ENCODE measurements around the gene ASIC3.
"Not testable (repeated sequence)": the region's sequence is repeated elsewhere in the genome, so short reads cannot be mapped to it uniquely, and the experiment has no call there.

ASIC3 gene

DNA sequence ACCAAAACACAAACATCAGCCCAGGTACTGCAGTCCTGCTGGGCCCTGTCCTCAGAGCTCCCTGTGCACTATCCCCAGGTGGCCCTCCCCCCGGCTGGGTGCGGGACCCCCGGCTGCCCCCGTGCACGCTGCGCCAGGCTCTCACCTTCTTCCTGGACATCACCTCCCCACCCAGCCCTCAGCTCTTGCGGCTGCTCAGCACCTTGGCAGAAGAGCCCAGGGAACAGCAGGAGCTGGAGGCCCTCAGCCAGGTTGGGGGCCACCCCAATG, 38.4 kb upstream of the ASIC3 start:
- Mint-ChIP-seq H3K9me3 (no peaks in the 10 kb centered on the region), H3K36me3 (peaks cover 31% of the 10 kb centered on the region), H3K4me1 (peaks cover 84% of the 10 kb centered on the region), H3K27ac (peak overlapping the region; percentile 94), H3K4me3 (peak overlapping the region; percentile 73), H3K27me3 (no peaks in the 10 kb centered on the region)
- no peak for DNase-seq
- CTCF ChIA-PET: interaction anchor here (1.4 to 4.3 kb wide), 7 partner anchors 8 to 101 kb away, joined by 3 to 33 read pairs (median 16); partner anchors contain the start of gene ABCB8

DNA sequence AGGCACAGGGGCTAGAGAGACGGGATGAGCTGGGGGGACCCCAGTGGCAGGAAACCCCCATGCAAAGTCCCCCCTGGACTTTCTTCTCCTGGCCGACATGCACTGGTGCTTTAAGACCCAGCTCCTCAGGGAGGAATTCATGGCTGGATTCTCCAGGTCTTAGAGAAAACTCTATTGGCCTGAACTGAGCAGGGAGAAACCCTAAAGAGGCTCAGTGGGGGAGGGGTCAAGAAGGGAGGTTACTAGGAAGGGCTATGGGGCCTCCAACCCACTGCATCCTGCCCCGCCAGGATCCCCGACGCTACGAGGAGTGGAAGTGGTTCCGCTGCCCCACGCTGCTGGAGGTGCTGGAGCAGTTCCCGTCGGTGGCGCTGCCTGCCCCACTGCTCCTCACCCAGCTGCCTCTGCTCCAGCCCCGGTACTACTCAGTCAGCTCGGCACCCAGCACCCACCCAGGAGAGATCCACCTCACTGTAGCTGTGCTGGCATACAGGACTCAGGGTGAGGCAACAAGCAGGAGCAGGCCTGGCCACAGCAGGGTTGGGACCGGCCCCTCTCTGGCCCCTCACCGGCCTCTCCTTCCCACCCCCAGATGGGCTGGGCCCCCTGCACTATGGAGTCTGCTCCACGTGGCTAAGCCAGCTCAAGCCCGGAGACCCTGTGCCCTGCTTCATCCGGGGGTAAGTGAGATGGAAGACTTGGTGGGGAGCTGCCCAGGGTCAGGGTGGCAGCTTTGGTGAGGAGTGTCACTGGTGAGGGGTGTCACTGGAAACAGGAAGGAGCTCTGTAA, 37.8 kb upstream of the ASIC3 start:
- Mint-ChIP-seq H3K27ac (peak overlapping the region; percentile 94), H3K4me3 (peak overlapping the region; percentile 73), H3K9me3 (no peaks in the 10 kb centered on the region), H3K36me3 (peaks cover 37% of the 10 kb centered on the region), H3K27me3 (no peaks in the 10 kb centered on the region), H3K4me1 (peaks cover 89% of the 10 kb centered on the region)
- DNase-seq: peak; percentile 73
- CTCF ChIA-PET: interaction anchor here (0.7 to 4.3 kb wide), 14 partner anchors 8 to 113 kb away, joined by 3 to 33 read pairs (median 5); partner anchors contain the start of genes ABCB8 and NOS3

DNA sequence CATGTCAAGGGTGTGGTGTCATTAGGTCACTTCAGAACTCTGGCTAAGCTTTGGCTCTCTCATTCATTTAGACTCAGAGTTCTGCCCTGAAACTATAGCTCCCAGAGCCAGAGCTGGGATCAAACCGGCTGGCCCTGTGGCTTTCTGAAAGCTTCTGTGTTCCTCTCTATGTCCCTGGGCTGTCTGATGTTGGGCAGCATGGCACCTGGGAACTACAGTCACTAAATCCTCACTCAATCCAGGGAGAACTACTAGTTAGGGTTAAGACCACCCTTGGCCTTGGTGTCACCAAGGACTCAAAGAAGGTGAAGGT, 37.3 kb upstream of the ASIC3 start:
- Mint-ChIP-seq H3K27me3 (no peaks in the 10 kb centered on the region), H3K4me3 (peak overlapping the region; percentile 73), H3K4me1 (peaks cover 89% of the 10 kb centered on the region), H3K9me3 (no peaks in the 10 kb centered on the region), H3K27ac (peak overlapping the region; percentile 94), H3K36me3 (peaks cover 34% of the 10 kb centered on the region)
- CTCF ChIA-PET: interaction anchor here (0.7 to 4.3 kb wide), 14 partner anchors 7 to 113 kb away, joined by 3 to 33 read pairs (median 5); partner anchors contain the start of genes ABCB8 and NOS3
- no peak for DNase-seq

DNA sequence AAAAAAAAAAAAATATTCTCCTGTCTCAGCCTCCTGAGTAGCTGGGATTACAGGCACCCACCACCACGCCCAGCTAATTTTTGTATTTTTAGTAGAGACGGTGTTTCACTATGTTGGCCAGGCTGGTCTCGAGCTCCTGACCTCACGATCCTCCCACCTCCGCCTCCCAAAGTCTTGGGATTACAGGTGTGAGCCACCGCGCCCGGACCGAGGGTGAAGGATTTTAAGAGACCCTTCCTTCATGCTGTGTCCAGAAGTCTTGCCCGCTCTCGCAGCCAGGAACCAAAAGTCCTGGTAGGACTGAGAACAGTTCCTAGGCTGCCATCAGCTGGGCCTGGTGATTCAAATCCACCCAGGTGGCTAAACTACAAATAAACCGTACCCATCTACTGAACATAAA, 36.7 kb upstream of the ASIC3 start:
- peaks cover 91% of the 10 kb centered on the region for H3K4me1 Mint-ChIP-seq
- peak overlapping the region; percentile 94 for H3K27ac Mint-ChIP-seq
- CTCF ChIA-PET: interaction anchor here (0.7 to 4.1 kb wide), 9 partner anchors 9 to 113 kb away, joined by 3 to 21 read pairs (median 5); no protein-coding TSS in a partner anchor
- H3K9me3 Mint-ChIP-seq, H3K27me3 Mint-ChIP-seq, DNase-seq: not testable (repeated sequence)
- H3K36me3 Mint-ChIP-seq: peaks cover 33% of the 10 kb centered on the region
- H3K4me3 Mint-ChIP-seq: peak overlapping the region; percentile 53

DNA sequence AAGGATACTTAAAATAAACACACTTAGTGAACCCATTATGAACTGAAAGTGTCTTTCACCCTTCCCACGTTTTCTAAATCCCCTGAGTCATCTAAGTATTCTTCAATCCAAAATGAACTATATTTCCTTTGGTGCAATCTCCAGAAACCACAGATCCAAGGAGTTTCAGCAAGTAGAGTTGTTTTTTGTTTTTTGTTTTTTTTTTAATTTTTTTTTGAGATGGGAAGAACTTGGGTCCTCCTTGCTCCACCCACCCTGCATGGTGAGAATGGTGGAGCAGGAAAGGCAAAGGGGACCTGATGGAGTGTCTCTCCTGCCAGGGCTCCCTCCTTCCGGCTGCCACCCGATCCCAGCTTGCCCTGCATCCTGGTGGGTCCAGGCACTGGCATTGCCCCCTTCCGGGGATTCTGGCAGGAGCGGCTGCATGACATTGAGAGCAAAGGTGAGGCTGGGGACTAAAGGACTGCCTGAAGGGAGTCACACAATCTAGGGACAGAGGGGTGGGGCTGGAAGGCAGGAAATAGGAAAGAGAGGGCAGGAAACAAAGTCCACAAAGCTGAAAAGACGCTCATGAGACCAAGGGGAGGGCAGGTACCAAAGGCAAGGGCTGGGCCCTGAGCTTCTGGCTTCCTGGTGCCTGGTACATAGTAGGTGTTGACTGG, 36.2 kb upstream of the ASIC3 start:
- no peak for DNase-seq
- peaks cover 4% of the 10 kb centered on the region for H3K27me3 Mint-ChIP-seq
- peaks cover 33% of the 10 kb centered on the region for H3K36me3 Mint-ChIP-seq
- H3K4me3 Mint-ChIP-seq: peak overlapping the region; percentile 72
- CTCF ChIA-PET: interaction anchor here (0.7 to 4.1 kb wide), 6 partner anchors 27 to 114 kb away, joined by 3 to 21 read pairs (median 6); no protein-coding TSS in a partner anchor
- peaks cover 92% of the 10 kb centered on the region for H3K4me1 Mint-ChIP-seq
- peak overlapping the region; percentile 94 for H3K27ac Mint-ChIP-seq
- H3K9me3 Mint-ChIP-seq: no peaks in the 10 kb centered on the region

DNA sequence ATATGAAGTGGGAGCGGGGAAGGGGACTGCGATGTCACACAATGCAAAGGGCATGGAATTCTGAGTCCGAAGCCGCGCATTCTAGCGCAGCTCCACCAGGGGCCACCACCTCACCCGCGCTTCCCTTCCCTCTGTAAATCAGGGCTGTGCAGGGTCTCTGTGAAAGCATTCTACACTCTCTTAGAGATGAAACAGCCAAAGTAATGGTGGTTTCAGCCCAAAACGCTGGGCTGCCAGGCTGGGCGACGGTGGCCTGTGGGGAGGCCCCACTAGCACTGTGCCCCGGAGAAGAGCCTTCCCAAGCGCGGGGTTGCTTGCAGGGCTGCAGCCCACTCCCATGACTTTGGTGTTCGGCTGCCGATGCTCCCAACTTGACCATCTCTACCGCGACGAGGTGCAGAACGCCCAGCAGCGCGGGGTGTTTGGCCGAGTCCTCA, 35.4 kb upstream of the ASIC3 start:
- Mint-ChIP-seq H3K9me3 (no peaks in the 10 kb centered on the region), H3K36me3 (peaks cover 34% of the 10 kb centered on the region), H3K4me3 (peak overlapping the region; percentile 72), H3K27me3 (peaks cover 6% of the 10 kb centered on the region), H3K4me1 (peaks cover 92% of the 10 kb centered on the region), H3K27ac (peak overlapping the region; percentile 94)
- CTCF ChIA-PET: interaction anchor here (0.8 to 4.1 kb wide), 5 partner anchors 28 to 115 kb away, joined by 3 to 21 read pairs (median 7); no protein-coding TSS in a partner anchor
- DNase-seq: no peak

DNA sequence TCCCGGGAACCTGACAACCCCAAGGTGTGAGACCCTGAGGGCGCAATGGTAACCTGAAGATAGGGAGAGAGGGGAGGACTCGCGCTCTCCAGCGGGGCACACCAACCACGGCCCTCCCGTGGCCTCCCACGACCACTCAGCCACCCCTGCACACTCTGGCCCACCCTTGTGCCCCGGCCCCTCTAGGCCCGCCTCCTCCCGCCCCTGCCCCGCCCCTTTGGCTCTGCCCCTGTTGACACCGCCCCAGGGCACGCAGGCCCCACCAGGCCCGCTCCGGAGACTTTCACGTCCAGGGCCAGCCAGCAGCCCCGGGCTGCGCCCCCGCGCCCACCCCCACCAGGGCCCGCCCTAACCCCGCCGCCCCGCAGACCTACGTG, 35.0 kb upstream of the ASIC3 start:
- DNase-seq: no peak
- peaks cover 11% of the 10 kb centered on the region for H3K27me3 Mint-ChIP-seq
- CTCF ChIA-PET: no interaction called here
- peak overlapping the region; percentile 98 for H3K27ac Mint-ChIP-seq
- H3K4me1 Mint-ChIP-seq: peaks cover 92% of the 10 kb centered on the region
- peak overlapping the region; percentile 90 for H3K4me3 Mint-ChIP-seq
- peaks cover 31% of the 10 kb centered on the region for H3K36me3 Mint-ChIP-seq
- no peaks in the 10 kb centered on the region for H3K9me3 Mint-ChIP-seq

DNA sequence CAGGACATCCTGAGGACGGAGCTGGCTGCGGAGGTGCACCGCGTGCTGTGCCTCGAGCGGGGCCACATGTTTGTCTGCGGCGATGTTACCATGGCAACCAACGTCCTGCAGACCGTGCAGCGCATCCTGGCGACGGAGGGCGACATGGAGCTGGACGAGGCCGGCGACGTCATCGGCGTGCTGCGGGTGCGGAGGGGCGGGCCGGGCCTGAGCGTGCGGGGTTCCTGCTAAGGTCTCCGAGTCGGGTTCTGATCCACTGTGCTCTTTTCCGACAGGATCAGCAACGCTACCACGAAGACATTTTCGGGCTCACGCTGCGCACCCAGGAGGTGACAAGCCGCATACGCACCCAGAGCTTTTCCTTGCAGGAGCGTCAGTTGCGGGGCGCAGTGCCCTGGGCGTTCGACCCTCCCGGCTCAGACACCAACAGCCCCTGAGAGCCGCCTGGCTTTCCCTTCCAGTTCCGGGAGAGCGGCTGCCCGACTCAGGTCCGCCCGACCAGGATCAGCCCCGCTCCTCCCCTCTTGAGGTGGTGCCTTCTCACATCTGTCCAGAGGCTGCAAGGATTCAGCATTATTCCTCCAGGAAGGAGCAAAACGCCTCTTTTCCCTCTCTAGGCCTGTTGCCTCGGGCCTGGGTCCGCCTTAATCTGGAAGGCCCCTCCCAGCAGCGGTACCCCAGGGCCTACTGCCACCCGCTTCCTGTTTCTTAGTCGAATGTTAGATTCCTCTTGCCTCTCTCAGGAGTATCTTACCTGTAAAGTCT, 34.4 kb upstream of the ASIC3 start:
- peak overlapping the region; percentile 98 for H3K27ac Mint-ChIP-seq
- H3K36me3 Mint-ChIP-seq: peaks cover 31% of the 10 kb centered on the region
- DNase-seq: peak; percentile 97
- H3K4me3 Mint-ChIP-seq: peak overlapping the region; percentile 90
- peaks cover 91% of the 10 kb centered on the region for H3K4me1 Mint-ChIP-seq
- peaks cover 16% of the 10 kb centered on the region for H3K27me3 Mint-ChIP-seq
- CTCF ChIA-PET: interaction anchor here (0.7 to 1.5 kb wide), 3 partner anchors 30 to 51 kb away, joined by 3 to 7 read pairs (median 5); no protein-coding TSS in a partner anchor
- no peaks in the 10 kb centered on the region for H3K9me3 Mint-ChIP-seq

DNA sequence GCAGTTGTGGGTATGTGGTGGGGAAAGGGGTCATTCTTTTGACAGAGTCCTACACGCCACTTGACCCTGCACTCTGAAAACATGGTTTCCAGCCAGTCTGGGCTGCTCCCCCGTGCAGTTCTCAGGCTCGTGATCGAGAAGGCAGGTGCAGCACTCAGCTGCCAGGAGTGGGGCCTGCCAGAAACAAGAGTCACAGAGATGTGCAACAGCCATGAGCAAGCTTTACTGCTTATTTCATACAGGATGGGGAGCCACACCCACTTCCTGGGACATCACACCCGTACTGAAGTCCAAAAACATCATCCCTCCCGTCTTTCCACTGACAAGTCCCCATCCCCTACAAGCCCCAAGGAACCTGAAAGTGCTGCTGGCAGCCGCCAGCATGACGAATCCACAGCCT, 33.4 kb upstream of the ASIC3 start:
- Mint-ChIP-seq H3K9me3 (no peaks in the 10 kb centered on the region), H3K4me1 (peaks cover 92% of the 10 kb centered on the region), H3K4me3 (peak overlapping the region; percentile 90), H3K27me3 (peaks cover 27% of the 10 kb centered on the region), H3K27ac (peak overlapping the region; percentile 98), H3K36me3 (peaks cover 29% of the 10 kb centered on the region)
- CTCF ChIA-PET: interaction anchor here (0.6 to 2.2 kb wide), 7 partner anchors 14 to 666 kb away, joined by 3 to 9 read pairs (median 4); partner anchors contain the start of gene ABCB8
- DNase-seq: peak; percentile 68

DNA sequence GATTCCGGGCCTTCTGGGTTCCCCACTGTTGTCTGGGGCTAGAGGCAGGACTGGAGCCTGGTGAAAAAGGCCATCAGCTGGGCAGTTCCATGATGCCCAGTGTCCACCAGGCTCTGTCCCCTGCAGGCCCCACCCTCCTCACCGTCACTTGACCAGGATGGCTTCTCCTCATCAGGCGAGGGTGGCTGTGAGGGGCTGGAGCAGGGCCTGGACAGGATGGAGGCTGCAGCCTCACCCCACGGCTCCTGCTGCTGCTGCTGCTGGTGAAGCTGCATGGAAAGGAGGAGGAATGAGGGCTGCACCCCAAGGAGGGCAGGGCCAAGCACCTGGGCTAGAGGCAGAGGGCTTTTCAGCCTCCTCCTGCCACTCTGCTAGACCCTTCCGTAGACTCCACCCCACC, 32.4 kb upstream of the ASIC3 start:
- peaks cover 37% of the 10 kb centered on the region for H3K27me3 Mint-ChIP-seq
- CTCF ChIA-PET: interaction anchor here (1.1 to 4.6 kb wide), 5 partner anchors 13 to 55 kb away, joined by 3 to 47 read pairs (median 9); partner anchors contain the start of gene ABCB8
- H3K9me3 Mint-ChIP-seq: no peaks in the 10 kb centered on the region
- peak overlapping the region; percentile 98 for H3K27ac Mint-ChIP-seq
- peaks cover 26% of the 10 kb centered on the region for H3K36me3 Mint-ChIP-seq
- no peak overlapping the region for H3K4me3 Mint-ChIP-seq
- no peak for DNase-seq
- H3K4me1 Mint-ChIP-seq: peaks cover 87% of the 10 kb centered on the region

DNA sequence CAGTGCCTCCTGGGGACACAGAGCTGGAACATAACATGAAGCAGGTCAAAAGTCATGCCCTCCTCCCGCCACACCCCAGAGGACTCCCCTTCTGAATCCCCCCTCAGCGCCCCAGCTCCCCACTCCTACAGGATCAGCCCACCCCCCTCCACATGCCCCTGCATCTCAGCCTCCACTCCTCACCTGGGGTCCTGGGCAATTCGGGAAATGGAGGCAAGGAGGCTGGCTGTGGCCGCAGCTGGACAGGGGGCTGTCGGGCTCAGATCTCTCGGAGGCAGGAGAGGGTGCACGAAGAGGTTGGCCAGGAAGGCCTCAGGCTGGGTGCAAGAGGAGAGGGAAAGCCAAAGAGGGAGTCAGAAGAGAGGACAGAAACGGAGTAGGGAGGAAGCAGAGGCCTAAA, 31.8 kb upstream of the ASIC3 start:
- Mint-ChIP-seq H3K4me1 (peaks cover 83% of the 10 kb centered on the region), H3K27ac (peak overlapping the region; percentile 4), H3K9me3 (no peaks in the 10 kb centered on the region), H3K27me3 (peaks cover 42% of the 10 kb centered on the region), H3K36me3 (peaks cover 24% of the 10 kb centered on the region), H3K4me3 (no peak overlapping the region)
- CTCF ChIA-PET: interaction anchor here (1.1 to 4.6 kb wide), 6 partner anchors 7 to 55 kb away, joined by 3 to 47 read pairs (median 18); partner anchors contain the start of gene ABCB8
- no peak for DNase-seq

DNA sequence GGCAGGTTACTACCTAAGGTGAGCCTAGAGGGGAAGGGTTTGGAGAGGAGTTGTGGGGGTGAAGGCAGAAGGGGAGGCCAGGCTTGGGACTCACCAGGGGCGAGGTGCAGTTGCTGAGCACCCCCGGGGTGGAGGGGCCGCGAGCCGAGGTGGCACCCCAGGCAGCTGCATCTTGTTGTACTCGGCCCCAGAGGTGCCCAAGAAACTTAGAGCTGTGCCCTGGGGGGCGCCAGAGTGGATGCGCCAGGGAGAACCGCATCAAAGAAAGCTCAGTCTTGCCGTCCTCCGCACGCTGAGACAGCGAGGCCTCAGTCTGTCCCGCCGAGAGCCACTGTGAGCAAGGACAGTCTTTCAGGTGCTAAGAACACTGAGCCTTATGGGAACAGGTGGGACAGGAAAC, 31.4 kb upstream of the ASIC3 start:
- no peaks in the 10 kb centered on the region for H3K9me3 Mint-ChIP-seq
- peaks cover 79% of the 10 kb centered on the region for H3K4me1 Mint-ChIP-seq
- CTCF ChIA-PET: interaction anchor here (1.1 to 4.6 kb wide), 7 partner anchors 8 to 56 kb away, joined by 3 to 47 read pairs (median 10); partner anchors contain the start of gene ABCB8
- H3K27ac Mint-ChIP-seq: peak overlapping the region; percentile 68
- H3K4me3 Mint-ChIP-seq: peak overlapping the region; percentile 74
- H3K27me3 Mint-ChIP-seq: peaks cover 47% of the 10 kb centered on the region
- peaks cover 21% of the 10 kb centered on the region for H3K36me3 Mint-ChIP-seq
- DNase-seq: no peak

DNA sequence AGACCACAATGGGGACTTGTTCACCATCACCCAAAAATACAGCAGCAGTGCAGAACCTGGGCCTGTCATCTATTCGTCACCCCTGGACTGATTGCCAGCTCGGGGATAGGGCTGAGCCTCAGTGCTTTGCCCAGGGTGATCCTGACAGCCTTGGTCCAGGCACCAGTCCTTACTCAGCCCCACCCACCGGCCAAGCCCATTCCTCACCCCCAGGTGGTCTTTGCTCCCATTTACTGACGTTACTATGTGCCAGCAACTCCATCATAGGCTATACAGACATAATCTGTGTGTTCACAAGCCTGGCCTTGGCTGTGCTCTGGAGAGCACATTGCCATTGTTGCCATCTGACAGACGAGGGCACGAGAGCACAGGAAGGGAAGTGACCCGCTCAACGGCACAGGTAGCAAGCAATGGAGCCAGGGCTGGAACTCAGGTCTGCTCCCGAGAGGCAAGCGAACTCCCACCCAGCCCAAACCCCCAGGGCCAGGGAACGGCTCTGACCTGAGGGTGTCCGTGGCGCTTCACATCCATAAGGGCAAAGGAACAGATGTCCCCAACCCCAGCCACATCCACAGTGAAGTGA, 30.9 kb upstream of the ASIC3 start:
- Mint-ChIP-seq H3K36me3 (peaks cover 18% of the 10 kb centered on the region), H3K9me3 (no peaks in the 10 kb centered on the region), H3K4me3 (peak overlapping the region; percentile 74), H3K4me1 (peaks cover 73% of the 10 kb centered on the region), H3K27ac (peak overlapping the region; percentile 68), H3K27me3 (peaks cover 48% of the 10 kb centered on the region)
- no peak for DNase-seq
- CTCF ChIA-PET: interaction anchor here (0.8 to 4.6 kb wide), 14 partner anchors 8 to 100 kb away, joined by 3 to 47 read pairs (median 4); partner anchors contain the start of genes ABCB8 and NOS3
